HUES64 (cell line): ENCODE results near the gene UGT1A5.

Experiments
- H3K27ac ChIP-seq: 2 replicates; pipeline ENCODE4 v1.7.0; 2013; ENCODE audit warnings: low read depth, low read length, inconsistent platforms
- H3K27me3 ChIP-seq: 2 replicates; pipeline ENCODE4 v1.6.1; 2013; ENCODE audit warnings: mild to moderate bottlenecking, low read length; ENCODE audit not compliant: insufficient read depth
- H3K36me3 ChIP-seq: 2 replicates; pipeline ENCODE4 v1.6.1; 2013; ENCODE audit warnings: mild to moderate bottlenecking, low read length; ENCODE audit not compliant: insufficient read depth
- H3K4me1 ChIP-seq: 2 replicates; pipeline ENCODE4 v1.6.1; 2013; ENCODE audit warnings: mild to moderate bottlenecking, low read length, moderate library complexity; ENCODE audit not compliant: insufficient read depth
- H3K4me3 ChIP-seq: 2 replicates; pipeline ENCODE4 v1.5.1; 2013; ENCODE audit warnings: mild to moderate bottlenecking, low read length, moderate library complexity
- H3K9ac ChIP-seq: 2 replicates; pipeline ENCODE4 v1.6.1; 2013; ENCODE audit warnings: mild to moderate bottlenecking, low read depth, low read length
- H3K9me3 ChIP-seq: 2 replicates; pipeline ENCODE4 v1.6.1; 2013; ENCODE audit warnings: low read depth, low read length; ENCODE audit not compliant: insufficient read depth
- WGBS: fragments of 150-250, 120-280 bp; methylation state at CpG from one replicate; pipeline ENCODE4 v1.1.7; 2013; ENCODE audit warnings: missing lambda C conversion rate; 5-methylcytosine and 5-hydroxymethylcytosine counted together

Gene UGT1A5

DNA sequence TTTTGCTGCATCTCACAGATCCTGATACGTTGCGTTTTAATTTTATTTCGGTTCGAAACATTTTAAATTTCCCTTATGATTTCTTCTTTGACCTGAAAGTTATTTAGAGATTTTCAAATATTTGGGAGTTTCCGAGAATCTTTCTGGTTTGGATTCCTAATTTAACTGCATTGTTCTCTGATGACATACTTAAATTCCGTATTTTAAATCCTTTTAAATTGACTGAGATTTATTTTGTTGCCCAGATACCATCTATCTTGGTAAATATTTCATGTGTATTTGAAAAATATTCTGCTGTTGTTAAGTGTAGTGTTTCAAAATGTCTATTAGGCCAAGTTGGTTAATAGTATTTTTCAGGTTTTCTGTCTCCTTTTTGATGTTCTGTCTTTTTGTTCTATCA, 103.2 kb downstream of the UGT1A5 start:
- H3K36me3 ChIP-seq, result no peaks in the 10 kb centered on the region
- H3K9me3 ChIP-seq, result no peaks in the 10 kb centered on the region
- 83% methylated on average over 5 of the region's 6 CpGs for WGBS
- H3K27ac ChIP-seq, result no peak overlapping the region
- H3K9ac ChIP-seq, result no peak overlapping the region
- no peaks in the 10 kb centered on the region for H3K4me1 ChIP-seq
- H3K4me3 ChIP-seq, result no peak overlapping the region
- H3K27me3 ChIP-seq, result no peaks in the 10 kb centered on the region

DNA sequence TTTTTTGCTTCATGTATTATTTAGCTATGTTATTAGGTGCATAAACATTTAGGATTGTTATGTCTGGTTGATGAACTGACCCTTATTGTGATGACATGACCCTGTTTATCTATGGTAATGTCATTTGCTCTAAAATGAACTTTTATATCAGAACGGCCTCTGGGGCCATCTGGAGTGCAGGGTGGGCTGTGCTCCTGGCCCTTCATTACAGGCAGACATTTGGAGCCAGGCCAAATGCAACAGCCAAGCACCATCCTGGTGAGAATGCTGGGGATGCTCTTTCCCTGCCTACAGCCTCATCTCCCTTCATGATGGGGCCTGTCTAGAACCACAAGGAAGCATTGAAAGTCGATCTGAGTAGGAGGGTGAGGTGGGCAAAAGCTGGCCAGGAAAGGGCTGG, 103.6 kb downstream of the UGT1A5 start:
- Histone ChIP-seq H3K9ac (no peak overlapping the region), H3K9me3 (no peaks in the 10 kb centered on the region), H3K36me3 (no peaks in the 10 kb centered on the region), H3K27ac (no peak overlapping the region), H3K4me3 (no peak overlapping the region), H3K4me1 (no peaks in the 10 kb centered on the region), H3K27me3 (no peaks in the 10 kb centered on the region)
- WGBS, result 89% methylated on average over 2 of the region's 2 CpGs

DNA sequence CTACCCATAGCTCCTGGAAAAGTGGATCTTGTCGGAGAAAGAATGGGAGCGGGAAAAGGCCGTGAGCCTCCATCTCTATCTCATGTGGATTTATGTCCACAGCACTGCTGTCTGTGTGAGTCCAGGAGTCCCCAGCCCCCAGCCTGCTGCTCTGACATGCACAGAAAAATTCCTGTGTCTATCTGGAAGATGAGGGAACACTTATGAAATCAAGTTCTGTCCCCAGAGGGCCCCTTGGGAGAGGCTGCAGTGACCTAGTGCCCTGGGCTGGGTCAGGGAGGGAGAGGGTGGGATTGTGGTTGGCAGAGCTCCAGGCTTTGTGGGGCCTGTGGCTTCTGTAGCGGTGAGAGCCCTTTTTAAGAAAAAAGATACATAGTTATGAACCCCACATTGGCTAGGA, 104.1 kb downstream of the UGT1A5 start:
- 99% methylated on average over 3 of the region's 4 CpGs for WGBS

DNA sequence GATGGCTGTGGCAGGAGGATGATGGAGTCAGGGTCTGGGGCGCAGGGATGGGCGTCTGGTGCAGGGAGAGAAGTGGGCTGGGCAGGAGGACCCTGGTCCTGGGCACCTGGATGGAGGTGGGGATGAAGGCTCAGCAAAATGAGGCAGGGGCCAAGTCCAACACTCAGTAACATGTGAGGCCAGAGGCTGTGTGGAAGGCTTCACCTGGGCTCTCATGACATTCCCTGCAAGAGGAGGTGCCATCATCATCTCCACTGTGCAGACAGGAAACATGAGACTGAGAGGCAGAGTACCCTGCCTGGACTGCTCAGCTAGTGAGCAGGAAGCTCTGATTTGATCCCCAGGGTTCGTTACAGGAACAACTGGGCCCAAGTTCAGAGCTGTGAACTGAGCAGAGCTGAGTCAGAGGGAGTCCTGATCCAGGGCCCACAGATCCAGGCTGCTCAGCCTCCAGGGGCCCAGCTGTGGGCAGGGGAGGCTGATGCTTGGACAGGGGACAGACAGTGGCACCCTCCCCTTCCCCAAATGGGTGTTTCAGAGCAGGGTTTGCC, 104.7 kb downstream of the UGT1A5 start:
- Histone ChIP-seq H3K9me3 (no peaks in the 10 kb centered on the region), H3K27ac (no peak overlapping the region), H3K9ac (no peak overlapping the region), H3K4me1 (no peaks in the 10 kb centered on the region), H3K4me3 (no peak overlapping the region), H3K27me3 (no peaks in the 10 kb centered on the region), H3K36me3 (no peaks in the 10 kb centered on the region)
- 92% methylated on average over 3 of the region's 3 CpGs for WGBS

More for the DNA sequence above, 104.1 kb downstream of the UGT1A5 start:
- H3K9ac ChIP-seq, result no peak overlapping the region
- no peaks in the 10 kb centered on the region for H3K27me3 ChIP-seq
- no peaks in the 10 kb centered on the region for H3K4me1 ChIP-seq
- no peak overlapping the region for H3K4me3 ChIP-seq
- no peak overlapping the region for H3K27ac ChIP-seq
- no peaks in the 10 kb centered on the region for H3K9me3 ChIP-seq
- no peaks in the 10 kb centered on the region for H3K36me3 ChIP-seq

DNA sequence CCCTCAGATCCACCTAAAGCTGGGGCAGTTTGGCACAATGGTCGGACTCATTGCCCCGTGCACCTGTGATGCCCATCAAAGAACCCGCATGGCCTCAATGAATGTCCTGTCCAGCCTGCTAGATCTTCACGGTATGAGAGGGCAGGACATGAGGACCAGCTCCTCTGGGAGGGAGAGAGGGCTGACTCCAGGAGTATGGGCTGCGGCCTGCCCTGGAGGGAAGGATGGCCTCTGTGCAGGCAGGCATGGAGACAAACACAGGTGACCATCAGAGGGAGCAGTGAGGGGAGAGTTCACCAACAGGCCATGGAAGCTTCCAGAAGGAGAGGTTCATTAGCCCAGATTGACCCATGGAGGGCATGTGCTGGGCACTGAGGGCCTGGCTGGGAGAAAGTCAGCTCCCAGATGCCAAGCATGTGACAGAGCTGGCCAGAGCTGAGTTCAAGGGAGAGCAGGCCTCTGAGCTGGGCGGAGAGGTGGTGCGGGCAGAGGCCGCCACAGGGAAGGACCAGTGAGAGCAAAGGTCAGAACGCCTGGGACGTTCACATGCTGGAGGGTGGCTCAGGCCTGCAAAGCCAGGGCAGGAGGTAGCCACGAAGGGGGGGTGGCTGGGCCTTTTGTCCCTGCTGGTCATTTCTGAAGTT, 105.4 kb downstream of the UGT1A5 start:
- Histone ChIP-seq H3K4me3 (no peak overlapping the region), H3K36me3 (no peaks in the 10 kb centered on the region), H3K9ac (no peak overlapping the region), H3K27me3 (no peaks in the 10 kb centered on the region), H3K4me1 (no peaks in the 10 kb centered on the region), H3K27ac (no peak overlapping the region), H3K9me3 (no peaks in the 10 kb centered on the region)
- WGBS, result 94% methylated on average over 11 of the region's 11 CpGs

DNA sequence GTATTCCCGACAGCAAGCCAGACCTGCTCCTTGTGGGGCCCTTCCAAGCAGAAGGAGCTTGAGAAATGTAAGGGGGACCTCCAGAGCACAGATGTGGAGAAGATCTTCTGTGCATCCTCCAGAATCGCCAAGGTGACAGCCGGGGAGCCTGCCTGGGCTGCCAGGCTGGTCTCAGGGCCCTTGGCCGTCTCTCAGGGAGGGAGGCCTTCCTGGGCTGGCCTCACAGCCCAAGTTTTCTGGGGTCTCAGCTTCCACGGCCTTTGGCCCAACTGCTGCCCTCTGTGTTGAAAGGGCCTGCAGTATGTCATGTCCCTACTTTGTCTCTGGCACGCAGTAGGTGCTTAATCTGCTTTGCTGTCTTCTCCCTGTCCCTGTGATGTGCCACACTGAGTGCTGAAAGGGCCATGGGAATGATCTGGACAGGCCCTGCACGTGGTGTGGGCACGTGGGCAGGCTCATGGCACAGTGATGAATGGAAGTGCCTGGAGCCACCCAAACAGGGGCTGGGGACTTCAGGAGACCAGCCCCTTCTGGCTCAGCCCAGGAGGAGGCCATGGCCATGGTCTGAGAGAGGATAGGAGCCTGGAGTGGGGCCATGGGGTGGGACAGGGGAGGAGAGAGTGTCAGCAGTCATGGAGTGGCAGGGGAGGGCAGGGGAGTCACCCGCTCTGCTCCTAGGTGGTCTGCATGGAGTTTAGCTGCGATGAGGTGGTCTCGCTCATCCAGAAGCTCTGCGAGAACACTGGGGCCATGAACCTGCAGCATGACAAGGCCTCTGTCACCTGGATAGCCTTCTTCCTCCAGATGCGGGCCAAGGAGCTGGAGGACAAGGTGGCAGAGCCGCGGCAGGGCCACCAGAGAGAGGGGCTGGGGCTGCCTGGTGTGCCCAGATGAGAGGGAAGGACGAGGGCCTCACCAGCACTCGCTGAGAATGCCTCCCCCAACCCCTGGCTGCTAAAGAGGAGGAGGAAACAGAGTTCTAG, 106.2 kb downstream of the UGT1A5 start:
- no peaks in the 10 kb centered on the region for H3K36me3 ChIP-seq
- no peaks in the 10 kb centered on the region for H3K4me1 ChIP-seq
- WGBS, result 83% methylated on average over 17 of the region's 17 CpGs

DNA sequence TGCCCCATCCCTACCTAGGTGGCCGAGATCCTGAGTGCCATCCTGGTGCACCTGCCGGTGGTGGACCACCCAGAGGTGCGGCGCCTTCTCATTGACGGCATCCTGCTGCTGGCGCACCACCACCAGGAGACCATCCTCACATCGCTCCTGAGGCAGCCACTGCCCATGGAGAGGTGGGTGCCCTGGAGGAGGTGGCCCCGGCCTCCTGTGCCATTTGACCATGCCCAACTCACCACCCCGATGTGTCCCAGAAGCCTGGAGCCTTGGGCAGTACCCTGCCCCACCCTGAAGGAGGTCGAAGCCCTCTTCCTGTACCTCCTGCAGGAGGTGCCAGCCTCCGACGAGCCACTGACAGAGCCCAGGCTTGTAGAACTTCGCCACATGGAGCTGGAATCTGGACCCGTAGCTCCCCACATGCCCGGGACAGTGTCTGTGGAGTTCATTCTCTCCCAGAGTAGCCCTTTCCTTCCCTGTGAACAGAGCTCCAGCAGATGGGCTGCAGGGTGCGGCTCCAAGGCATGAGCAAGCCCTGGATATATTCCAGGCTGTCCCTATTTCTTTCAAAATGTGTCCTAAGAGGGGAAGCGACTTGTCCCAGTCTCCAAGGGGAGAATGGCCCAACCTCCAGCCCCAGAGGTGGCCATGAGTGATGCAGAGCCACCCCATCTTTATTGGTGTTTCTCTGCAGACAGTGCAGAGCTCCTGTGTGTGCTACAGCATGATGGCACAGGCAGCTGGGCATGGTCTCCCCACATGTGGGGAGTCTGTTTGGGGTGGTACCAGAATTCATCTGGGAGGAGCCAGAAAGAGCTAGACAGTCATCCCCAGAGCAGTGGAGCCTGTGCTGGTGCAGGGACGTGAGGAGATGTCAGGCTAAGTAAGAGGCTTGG, 107.4 kb downstream of the UGT1A5 start:
- WGBS, result 93% methylated on average over 18 of the region's 18 CpGs
- H3K27me3 ChIP-seq, result no peaks in the 10 kb centered on the region

More for the DNA sequence above, 106.2 kb downstream of the UGT1A5 start:
- H3K9ac ChIP-seq, result no peak overlapping the region
- no peak overlapping the region for H3K4me3 ChIP-seq
- H3K9me3 ChIP-seq, result no peaks in the 10 kb centered on the region
- H3K27me3 ChIP-seq, result no peaks in the 10 kb centered on the region
- H3K27ac ChIP-seq, result no peak overlapping the region

DNA sequence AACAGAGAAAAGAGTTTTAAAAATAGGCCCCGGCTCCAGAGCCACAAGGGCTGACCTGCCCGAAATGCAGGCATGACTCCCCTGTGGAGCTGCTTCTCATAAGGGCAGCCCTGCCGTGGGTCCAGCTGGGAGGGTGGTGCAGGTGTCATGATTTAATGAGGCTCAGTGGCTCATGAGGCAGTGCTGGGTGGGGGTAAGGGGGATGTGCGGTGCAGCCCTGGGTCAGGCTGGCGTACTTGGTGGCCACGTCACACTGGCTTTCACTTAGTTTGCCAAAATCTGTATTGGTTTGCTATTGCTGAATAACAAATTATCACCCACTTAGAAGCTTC, 108.0 kb downstream of the UGT1A5 start:
- H3K4me1 ChIP-seq, result no peaks in the 10 kb centered on the region
- no peak overlapping the region for H3K9ac ChIP-seq
- H3K27ac ChIP-seq, result no peak overlapping the region
- 91% methylated on average over 6 of the region's 6 CpGs for WGBS
- no peaks in the 10 kb centered on the region for H3K27me3 ChIP-seq
- no peaks in the 10 kb centered on the region for H3K9me3 ChIP-seq
- no peaks in the 10 kb centered on the region for H3K36me3 ChIP-seq
- H3K4me3 ChIP-seq, result no peak overlapping the region

More for the DNA sequence above, 107.4 kb downstream of the UGT1A5 start:
- no peak overlapping the region for H3K4me3 ChIP-seq
- H3K36me3 ChIP-seq, result no peaks in the 10 kb centered on the region
- no peak overlapping the region for H3K27ac ChIP-seq
- H3K4me1 ChIP-seq, result no peaks in the 10 kb centered on the region
- no peaks in the 10 kb centered on the region for H3K9me3 ChIP-seq
- H3K9ac ChIP-seq, result no peak overlapping the region

DNA sequence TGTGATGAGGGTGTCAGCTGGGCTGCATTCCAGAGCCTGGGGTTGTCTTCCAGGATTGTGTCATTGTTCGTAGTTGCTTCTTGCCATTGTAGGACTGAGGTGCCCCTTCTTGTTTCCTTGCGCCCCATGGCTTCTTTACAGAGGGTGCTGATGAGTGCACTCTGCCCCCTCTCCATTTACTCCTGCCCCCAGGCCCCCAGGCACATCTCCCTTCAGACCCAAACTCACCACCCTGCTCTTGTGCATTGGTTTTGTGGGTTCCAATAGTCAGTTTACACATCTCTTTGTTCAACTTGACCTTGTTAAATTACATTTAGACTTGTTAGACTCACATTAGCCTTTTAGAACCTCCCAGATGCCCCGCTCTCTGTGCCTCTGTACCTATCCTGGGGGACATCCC, 108.5 kb downstream of the UGT1A5 start:
- Histone ChIP-seq H3K9me3 (no peaks in the 10 kb centered on the region), H3K4me1 (no peaks in the 10 kb centered on the region), H3K27ac (no peak overlapping the region), H3K4me3 (no peak overlapping the region), H3K27me3 (no peaks in the 10 kb centered on the region), H3K36me3 (no peaks in the 10 kb centered on the region), H3K9ac (no peak overlapping the region)
- WGBS, result 87% methylated on average over 3 of the region's 3 CpGs

DNA sequence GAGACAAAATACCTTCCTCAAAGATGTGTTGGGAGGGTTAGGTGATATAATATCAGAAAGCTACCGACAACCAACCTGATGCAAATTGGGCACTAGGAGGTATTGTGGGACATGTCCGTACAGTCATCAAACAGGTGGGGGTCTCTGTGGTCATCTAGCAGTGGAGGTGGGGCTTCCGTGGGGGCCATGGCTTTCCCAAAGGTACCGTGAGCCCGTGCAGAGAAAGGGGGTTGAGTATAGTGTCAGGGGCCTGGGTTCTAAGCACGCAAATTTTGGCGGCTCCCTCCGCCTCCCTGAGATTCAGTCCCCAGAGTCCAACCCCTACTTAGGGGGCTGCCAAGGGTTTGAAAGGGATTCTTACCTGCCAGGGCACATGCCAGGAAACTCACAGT, 109.0 kb downstream of the UGT1A5 start:
- Histone ChIP-seq H3K4me3 (no peak overlapping the region), H3K27ac (no peak overlapping the region), H3K27me3 (no peaks in the 10 kb centered on the region), H3K9ac (no peak overlapping the region), H3K9me3 (no peaks in the 10 kb centered on the region), H3K4me1 (no peaks in the 10 kb centered on the region), H3K36me3 (no peaks in the 10 kb centered on the region)
- 92% methylated on average over 8 of the region's 8 CpGs for WGBS
